Stimulated activated CD4-positive, alpha-beta T cell treated with anti-CD3 and anti-CD28 coated beads, Interleukin-1b, Interleukin-23, amount 100 ng/mL, for 48 hours (primary cell): ENCODE data around the gene UFD1.

ENCODE experiments used
- DNase-seq: peaks from one replicate; pipeline ENCODE4 v3.0.0-alpha.2; 2020

The UFD1 gene

GRCh38 chr22:19515654-19516377 is 36.8 kb upstream of the UFD1 start:
- DNase-seq: no peak

GRCh38 chr22:19514831-19515565 is 36.0 kb upstream of the UFD1 start:
- no peak for DNase-seq

DNA sequence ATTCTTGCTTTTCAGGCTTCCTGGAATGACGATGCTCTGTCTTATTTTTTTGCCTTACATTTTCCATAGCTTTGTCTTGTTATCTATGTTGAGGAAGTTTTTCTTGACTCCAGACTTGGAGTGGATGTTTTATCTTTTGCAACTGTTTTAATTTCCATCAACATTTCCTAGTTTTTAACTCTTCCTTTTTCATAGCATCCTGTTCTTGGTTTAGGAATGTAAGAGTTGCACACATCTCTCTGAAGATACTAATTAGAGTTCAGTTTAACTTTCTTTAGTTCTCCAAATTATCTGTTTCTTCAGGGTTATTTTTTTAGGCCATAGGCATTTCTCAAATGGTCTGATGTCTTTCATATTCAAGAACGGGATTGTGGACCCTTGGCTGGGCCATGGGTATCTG is 34.8 kb upstream of the UFD1 start:
- no peak for DNase-seq

GRCh38 chr22:19510919-19511341 is 31.9 kb upstream of the UFD1 start:
- DNase-seq: no peak

- DNase-seq: no peak
These were observed 30.9 kb upstream of the UFD1 start for GRCh38 chr22:19509923-19510322.

- no peak for DNase-seq
These were observed 30.2 kb upstream of the UFD1 start for GRCh38 chr22:19509191-19509590.

- no peak for DNase-seq
These were observed 29.2 kb upstream of the UFD1 start for GRCh38 chr22:19508024-19508776.

DNA sequence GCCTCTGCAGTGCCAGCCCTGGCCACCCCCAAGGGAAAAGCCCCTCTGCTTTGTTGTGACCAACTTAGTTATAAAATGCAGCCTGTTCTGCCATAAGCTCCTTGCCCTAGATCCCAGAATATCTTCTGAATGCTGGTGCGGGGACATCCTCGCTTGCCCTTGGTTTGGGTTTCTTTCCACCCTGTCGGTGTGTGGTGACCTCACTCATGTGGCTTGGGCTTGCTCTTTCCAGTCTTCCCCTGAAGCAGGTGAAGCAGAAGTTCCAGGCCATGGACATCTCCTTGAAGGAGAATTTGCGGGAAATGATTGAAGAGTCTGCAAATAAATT is 28.5 kb upstream of the UFD1 start:
- DNase-seq: no peak

DNA sequence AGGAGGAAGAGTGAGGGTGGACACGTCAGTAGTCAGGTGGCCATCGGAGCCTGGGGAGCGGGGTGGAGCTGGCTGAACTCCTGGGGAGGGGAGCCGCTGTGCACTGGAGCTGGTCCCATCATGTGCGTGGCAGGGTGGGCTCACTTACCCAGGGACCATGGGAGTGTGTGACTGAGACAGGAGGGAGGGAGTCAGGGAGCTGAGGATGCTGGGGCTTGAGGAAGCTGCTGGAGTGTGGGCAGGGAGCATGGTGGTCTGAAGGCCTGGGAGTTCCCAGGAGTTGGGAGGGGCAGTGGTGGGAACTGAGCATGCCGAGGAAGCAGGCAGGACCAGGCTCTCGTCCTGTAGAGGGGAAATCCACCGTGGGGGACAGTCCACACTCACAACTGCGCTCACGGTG is 27.2 kb upstream of the UFD1 start:
- no peak for DNase-seq

GRCh38 chr22:19505735-19506126 is 26.7 kb upstream of the UFD1 start:
- DNase-seq: no peak

GRCh38 chr22:19504900-19505734 is 26.1 kb upstream of the UFD1 start:
- DNase-seq: no peak

DNA sequence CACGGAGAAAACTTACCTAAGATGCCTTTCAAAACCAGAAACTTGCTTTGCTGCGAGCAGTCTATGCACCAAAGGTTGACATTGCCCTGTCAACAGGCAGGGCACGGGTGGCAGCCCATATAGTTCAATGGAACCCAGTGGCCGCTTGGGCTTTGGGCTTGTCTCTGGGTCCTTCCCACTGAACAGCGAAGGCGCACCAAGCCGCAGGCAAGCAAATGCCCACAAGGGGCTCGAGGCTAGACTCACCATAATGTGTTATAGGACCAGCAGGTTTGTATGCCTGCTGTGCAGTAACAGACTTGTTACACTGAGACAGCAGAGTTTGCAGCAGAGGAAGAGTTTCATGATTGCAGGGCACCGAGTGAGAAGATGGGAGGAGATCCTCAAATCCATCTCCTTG is 24.9 kb upstream of the UFD1 start:
- no peak for DNase-seq

GRCh38 chr22:19503367-19503766 is 24.4 kb upstream of the UFD1 start:
- no peak for DNase-seq

DNA sequence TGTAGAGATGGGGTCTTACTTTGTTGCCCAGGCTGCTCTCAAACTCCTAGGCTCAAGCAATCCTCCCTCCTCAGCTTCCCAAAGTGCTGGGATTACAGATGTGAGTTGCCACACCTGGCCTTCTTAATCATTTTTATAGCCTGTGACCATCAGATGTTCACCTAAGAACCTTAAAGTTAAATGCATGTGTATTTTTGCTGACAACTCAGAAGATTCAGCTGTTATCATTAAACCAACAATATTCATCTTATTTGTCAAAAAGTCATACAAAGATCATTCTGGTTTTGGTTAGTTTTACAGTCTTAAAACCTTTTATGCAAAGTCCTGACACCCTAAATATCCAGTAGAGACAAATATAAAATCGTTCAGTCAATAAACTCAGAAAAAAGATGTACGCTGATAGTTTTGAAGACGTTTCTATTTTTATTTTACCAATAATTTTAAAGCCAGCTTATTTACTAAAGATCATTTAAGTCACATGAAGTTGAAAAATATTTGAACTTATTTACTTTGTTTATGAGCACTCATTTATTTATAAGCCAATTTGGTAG is 23.0 kb upstream of the UFD1 start:
- no peak for DNase-seq

DNA sequence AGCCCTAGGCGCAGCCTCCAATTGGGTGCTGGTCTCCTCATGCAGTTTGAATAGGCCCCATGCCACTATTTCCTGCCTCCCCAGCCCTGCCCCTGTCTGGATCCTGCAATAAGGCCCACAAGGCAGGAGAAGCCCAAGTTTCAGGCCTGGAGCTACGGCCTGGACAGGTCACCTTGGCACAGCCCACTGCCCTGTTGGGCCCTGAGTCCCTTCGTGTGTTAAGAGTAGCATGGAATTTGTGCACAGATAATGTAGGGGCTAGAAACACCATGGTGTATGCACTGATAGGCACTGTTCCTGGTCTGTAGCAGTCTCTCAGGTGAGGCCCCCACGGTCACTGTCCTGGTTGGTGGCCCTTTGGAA is 20.9 kb upstream of the UFD1 start:
- DNase-seq: no peak

- no peak for DNase-seq
These were observed 20.4 kb upstream of the UFD1 start for GRCh38 chr22:19499236-19499879.

DNA sequence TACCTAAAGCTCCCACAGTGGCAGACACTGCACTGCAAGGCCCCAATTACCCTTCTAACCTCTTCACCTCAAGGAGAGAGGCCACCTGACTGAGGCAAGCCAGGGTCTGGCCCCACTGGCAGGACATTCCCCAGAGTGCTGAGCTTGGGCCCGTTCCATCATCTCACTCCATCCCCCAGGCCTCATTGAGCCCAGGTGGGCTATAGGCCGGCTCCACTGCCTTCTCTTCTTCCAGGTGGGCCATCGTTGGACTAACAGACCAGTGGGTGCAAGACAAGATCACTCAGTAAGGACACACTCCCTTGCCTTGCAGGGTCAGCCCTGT is 19.8 kb upstream of the UFD1 start:
- DNase-seq: no peak

GRCh38 chr22:19498154-19498865 is 19.3 kb upstream of the UFD1 start:
- no peak for DNase-seq

GRCh38 chr22:19497245-19497644 is 18.3 kb upstream of the UFD1 start:
- DNase-seq: no peak

GRCh38 chr22:19496324-19496630 is 17.3 kb upstream of the UFD1 start:
- DNase-seq: no peak

- no peak for DNase-seq
These were observed 16.8 kb upstream of the UFD1 start for GRCh38 chr22:19495562-19496323.
